ENCODE results near the gene PRPF40A. TPM values are rescaled to one million over a fixed set of nuclear protein-coding genes. Genes with fewer than 3 reads are reported as not detected.

The PRPF40A gene
- total RNA-seq, 1 donor from 2014 or later: 84.8 TPM

DNA sequence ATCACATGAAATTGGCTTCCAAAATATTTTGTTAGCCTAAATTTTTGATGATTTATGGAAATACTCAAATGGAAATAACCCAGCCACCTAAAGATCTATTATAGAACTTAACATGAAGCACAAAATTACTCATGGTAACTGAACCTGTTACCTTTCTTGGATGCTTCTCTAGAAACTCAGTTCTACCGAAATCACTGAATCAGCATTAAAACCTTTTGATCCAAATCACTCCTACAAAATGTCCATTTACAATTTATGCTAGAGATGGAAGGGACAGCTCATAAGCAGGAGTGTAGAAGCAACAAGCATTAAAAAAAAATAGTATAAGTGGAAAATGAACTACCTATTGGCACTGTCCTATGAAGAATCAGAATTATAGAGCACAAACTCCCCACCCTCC lies 2.1 kb downstream of the PRPF40A start:
- no peak overlapping the region for H3K27ac ChIP-seq
- intact Hi-C loops (cut with DNase I): no loop called here
- no peak overlapping the region for H3K4me3 ChIP-seq
- no peaks in the 10 kb centered on the region for H3K9me3 ChIP-seq
- TF ChIP-seq, protein P1, sequence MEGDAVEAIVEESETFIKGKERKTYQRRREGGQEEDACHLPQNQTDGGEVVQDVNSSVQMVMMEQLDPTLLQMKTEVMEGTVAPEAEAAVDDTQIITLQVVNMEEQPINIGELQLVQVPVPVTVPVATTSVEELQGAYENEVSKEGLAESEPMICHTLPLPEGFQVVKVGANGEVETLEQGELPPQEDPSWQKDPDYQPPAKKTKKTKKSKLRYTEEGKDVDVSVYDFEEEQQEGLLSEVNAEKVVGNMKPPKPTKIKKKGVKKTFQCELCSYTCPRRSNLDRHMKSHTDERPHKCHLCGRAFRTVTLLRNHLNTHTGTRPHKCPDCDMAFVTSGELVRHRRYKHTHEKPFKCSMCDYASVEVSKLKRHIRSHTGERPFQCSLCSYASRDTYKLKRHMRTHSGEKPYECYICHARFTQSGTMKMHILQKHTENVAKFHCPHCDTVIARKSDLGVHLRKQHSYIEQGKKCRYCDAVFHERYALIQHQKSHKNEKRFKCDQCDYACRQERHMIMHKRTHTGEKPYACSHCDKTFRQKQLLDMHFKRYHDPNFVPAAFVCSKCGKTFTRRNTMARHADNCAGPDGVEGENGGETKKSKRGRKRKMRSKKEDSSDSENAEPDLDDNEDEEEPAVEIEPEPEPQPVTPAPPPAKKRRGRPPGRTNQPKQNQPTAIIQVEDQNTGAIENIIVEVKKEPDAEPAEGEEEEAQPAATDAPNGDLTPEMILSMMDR (IDR thresholded peaks at IDR 0.05): no peak
- ATAC-seq (no peak), DNase-seq (no peak)
- no peaks in the 10 kb centered on the region for H3K27me3 ChIP-seq (ENCODE audit: low read depth)
- peaks cover 46% of the 10 kb centered on the region for H3K36me3 ChIP-seq
- H3K4me1 ChIP-seq: peaks cover 30% of the 10 kb centered on the region

DNA sequence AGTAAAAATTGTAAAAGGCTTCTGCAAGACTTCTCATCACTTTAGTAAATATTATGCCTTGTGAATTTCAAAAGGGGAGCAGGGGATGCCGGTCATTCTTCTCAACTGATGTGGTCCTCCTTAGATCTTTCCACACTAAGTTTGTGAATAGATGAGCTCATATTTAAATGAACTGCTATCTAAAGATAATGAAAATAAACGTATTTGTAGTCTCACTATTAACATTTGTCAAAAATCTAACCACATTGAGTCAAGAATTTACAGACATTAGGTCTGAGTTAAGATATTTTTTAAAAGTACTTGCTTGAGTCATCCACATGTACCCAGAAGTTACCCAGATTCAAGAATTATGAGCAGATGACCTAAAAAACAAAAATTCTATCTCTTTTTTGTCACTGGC lies 6.5 kb downstream of the PRPF40A start:
- Histone ChIP-seq H3K36me3 (peaks cover 59% of the 10 kb centered on the region), H3K9me3 (no peaks in the 10 kb centered on the region), H3K4me3 (no peak overlapping the region), H3K4me1 (peaks cover 8% of the 10 kb centered on the region), H3K27me3 (ENCODE audit: low read depth) (no peaks in the 10 kb centered on the region), H3K27ac (no peak overlapping the region)
- TF ChIP-seq, protein P1 (IDR thresholded peaks at IDR 0.05): no peak
- DNase-seq: no peak
- intact Hi-C loops (cut with DNase I): no loop called here
- no peak for ATAC-seq

DNA sequence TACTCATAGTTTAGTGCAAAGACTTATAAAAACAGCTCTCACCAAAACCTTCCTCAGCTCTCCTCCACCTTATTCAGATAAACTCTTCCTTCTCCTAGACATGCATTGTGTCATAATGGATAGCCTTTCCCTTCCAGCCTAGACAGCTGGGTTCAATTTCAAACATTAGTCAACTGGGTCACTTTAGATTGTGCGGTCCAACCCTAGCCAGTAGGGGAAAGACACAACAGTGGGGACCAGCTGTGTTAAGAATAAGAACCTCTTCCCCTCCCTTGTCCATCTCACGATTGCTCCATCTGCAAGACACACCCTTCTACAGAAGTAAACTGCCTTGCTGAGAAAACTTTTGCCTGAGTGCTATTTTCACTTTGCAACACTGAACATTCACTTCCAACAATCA lies 8.5 kb downstream of the PRPF40A start:
- H3K27me3 ChIP-seq (ENCODE audit: low read depth): no peaks in the 10 kb centered on the region
- no peaks in the 10 kb centered on the region for H3K4me1 ChIP-seq
- ATAC-seq (no peak), DNase-seq (no peak)
- peaks cover 45% of the 10 kb centered on the region for H3K36me3 ChIP-seq
- H3K27ac ChIP-seq: no peak overlapping the region
- H3K4me3 ChIP-seq: no peak overlapping the region
- H3K9me3 ChIP-seq: no peaks in the 10 kb centered on the region
- intact Hi-C loops (cut with DNase I): no loop called here
- TF ChIP-seq, protein P1 (IDR thresholded peaks at IDR 0.05): no peak

DNA sequence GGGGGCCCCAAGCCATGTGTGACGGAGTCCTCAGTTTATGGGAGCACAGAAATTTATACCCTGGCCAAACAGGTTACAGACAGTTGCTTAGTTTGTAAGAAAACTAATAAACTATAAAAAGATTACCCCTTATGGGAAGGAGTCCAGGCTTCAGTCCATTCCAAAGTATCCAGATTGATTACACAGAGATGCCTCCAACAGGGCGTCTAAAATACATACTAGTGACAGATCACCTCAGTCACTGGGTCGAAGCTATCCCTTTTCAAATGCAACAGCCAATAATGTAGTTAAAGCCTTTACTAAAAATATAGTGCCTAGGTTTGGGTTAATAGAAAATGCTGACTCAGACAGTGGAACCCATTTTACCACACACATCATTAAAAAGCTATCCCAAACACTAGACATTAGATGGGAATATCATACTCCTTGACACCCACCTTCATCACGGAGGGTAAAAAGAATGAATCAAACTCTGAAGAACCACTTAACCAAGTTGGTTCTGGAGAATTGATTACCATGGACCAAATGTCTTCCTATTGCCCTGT lies 10.7 kb downstream of the PRPF40A start:
- ATAC-seq: no peak
- Histone ChIP-seq H3K9me3 (no peaks in the 10 kb centered on the region), H3K4me1 (no peaks in the 10 kb centered on the region), H3K27me3 (ENCODE audit: low read depth) (no peaks in the 10 kb centered on the region), H3K27ac (no peak overlapping the region), H3K36me3 (peaks cover 23% of the 10 kb centered on the region), H3K4me3 (no peak overlapping the region)
- no peak for DNase-seq
- TF ChIP-seq, protein P1 (IDR thresholded peaks at IDR 0.05): no peak
- intact Hi-C loops (cut with DNase I): no loop called here

DNA sequence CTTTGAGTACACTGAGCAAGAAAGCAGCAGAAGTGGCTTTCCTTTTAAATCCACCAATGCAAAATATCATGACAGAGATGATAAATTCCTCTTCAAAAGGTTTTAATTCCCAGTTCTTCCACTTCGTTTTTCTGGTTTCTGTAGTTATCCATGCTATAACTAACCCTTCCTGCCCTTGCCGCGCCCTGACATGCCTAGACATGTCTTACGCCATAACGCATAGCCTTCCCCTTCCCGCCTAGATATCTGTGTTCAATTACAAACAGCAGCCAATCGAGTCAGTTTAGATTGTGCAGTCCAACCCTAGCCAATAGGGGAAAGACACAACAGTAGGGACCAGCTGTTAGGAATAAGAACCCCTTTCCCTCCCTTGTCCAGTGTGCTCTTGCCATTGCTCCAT lies 16.1 kb downstream of the PRPF40A start:
- DNase-seq: no peak
- Histone ChIP-seq H3K36me3 (peaks cover under 1% of the 10 kb centered on the region), H3K27me3 (ENCODE audit: low read depth) (no peaks in the 10 kb centered on the region), H3K4me1 (no peaks in the 10 kb centered on the region), H3K9me3 (no peaks in the 10 kb centered on the region), H3K4me3 (no peak overlapping the region), H3K27ac (no peak overlapping the region)
- ATAC-seq: no peak
- TF ChIP-seq, protein P1 (IDR thresholded peaks at IDR 0.05): no peak
- intact Hi-C loops (cut with DNase I): no loop called here

DNA sequence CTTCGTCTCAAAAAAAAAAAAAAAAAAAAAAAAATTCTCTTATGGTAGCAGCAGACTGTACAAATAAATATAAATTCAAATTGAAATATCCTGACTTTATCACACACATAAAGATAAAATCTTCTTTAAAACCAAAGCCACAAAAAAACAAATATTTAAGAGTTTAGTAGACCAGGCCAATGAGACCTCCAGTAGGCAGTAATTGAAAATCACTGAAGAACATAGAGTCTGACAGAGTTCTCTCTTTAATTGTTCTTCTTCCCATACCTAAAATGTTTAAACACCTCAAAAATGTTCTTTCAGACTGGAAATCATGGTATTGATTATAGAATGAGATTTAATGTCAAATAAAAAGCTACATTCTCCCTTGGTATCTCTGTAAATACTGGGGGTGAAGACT lies 20.8 kb downstream of the PRPF40A start:
- intact Hi-C loops (cut with DNase I): no loop called here
- H3K4me3 ChIP-seq: no peak overlapping the region
- H3K4me1 ChIP-seq: peaks cover 21% of the 10 kb centered on the region
- TF ChIP-seq, protein P1 (IDR thresholded peaks at IDR 0.05): no peak
- no peak for DNase-seq
- no peaks in the 10 kb centered on the region for H3K9me3 ChIP-seq
- H3K27me3 ChIP-seq (ENCODE audit: low read depth): no peaks in the 10 kb centered on the region
- no peak overlapping the region for H3K27ac ChIP-seq
- ATAC-seq: no peak
- H3K36me3 ChIP-seq: peaks cover 19% of the 10 kb centered on the region

Measured in lower lobe of right lung (tissue), 2 donors.